GM19351 (cell line): Measurements from ENCODE around the gene CYTH1.

Experiments used
- ATAC-seq: cut with Tn5 transposase; IDR thresholded peaks from one replicate; pipeline ENCODE4 v1.9.1; 2021; ENCODE audit warnings: mild to moderate bottlenecking, moderate library complexity; ENCODE audit not compliant: unreplicated experiment

CYTH1 gene, protein sequence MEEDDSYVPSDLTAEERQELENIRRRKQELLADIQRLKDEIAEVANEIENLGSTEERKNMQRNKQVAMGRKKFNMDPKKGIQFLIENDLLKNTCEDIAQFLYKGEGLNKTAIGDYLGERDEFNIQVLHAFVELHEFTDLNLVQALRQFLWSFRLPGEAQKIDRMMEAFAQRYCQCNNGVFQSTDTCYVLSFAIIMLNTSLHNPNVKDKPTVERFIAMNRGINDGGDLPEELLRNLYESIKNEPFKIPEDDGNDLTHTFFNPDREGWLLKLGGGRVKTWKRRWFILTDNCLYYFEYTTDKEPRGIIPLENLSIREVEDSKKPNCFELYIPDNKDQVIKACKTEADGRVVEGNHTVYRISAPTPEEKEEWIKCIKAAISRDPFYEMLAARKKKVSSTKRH

DNA sequence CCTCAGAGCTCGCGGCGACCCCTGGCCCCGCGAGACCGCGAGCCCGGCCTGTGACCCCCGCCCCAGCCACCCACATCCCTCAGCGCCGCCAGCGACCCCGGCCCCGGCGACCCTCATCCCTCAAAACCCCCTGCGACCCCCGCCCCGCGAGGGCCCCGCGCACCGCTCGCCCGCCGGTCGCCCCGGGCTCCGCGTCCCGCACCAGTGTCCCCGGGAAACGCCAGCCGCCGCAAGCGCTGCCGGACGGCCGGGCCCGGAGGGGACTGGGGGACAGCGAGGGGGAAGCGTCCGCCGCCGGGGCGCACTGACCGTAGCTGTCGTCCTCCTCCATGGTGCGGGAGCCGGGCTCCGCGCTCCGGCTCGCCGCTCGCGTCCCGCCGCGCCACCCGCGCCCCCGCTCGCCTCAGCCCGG lies at the start of gene CYTH1:
CYTH1 (minus strand) TSS at position 381 of the 412 bp plus-strand sequence; CDS start at position 331, 50 bp downstream.
- ATAC-seq = peak; percentile 36

DNA sequence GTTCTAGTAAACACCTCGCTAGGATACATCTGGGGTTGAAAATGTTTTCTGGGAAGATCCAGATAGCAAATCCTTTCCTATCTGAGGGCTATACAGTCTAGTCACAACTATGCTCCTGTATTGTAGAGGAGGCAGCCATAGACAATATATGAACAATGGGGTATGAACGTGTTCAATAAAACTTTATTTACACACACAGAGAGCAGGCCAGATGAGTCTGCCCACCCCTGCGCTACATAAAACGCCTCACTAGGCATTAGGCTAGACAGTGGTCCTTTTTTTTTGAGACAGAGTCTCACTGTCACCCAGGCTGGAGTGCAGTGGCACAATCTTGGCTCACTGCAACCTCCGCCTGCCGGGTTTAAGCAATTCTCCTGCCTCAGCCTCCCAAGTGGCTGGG lies 47.4 kb upstream of the CYTH1 start:
- ATAC-seq = no peak

DNA sequence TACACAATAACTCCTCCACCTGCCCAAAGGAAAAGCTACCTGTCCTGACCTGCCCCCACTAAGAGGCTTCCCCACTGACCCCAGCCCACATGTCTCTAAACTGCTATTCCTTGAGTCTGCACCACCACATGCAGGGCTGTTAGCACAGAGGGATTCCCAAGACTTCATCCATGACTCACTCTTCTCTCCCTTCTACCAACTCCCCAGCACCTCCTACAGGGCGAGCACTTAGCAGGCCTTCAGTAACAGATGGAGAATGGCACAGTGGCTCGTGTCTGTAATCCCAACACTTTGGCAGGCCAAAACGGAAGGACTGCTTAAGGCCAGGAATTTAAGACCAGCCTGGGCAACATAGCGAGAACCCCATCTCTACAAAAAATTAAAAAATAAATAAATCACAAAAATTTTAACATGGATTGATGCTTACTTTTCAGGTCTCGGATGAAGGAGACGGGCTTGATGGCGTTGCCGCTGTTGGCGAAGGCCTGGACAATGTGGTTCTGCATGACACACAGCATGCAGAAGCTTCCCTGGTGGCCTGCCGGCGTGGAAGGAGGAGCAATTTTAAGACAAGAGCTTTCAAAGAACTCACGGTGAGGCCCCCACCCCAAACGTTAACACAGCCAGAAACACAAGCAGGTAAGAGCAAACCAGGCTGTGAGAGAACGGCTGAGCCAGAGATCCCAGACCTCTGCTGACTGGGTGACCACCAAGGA lies 46.6 kb upstream of the CYTH1 start:
- ATAC-seq = no peak

DNA sequence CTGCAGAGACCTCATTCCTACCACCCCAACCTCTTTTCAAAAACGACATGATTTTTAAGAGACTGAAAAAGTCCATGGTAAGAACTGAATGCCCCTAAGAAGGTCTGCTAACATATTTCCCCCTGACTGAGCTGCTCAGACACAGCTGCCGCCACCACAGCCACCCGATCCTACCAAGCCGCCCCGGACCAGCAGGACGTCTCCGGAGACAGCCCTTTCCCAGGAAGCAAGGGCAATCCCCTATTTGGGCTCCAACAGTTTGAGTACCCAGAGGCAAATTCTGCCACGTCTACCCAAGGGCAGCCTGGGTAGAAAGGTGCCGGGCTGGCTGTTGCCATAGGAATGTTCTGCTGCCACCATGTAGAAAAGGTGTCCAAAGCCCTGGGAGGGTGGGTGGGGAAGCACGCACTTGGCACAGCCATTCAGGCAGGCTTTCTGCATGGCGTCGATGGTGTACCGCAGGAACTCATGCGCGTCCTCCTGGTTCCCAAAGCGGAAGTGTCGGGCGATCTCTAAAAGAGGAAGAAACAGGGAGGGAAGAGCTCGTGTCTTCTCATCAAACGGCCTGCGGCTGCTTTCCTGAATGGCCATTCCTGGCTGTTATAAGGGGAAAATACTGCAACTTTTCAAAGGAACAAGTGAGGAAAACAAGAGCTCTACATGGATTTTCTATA lies 44.9 kb upstream of the CYTH1 start:
- no peak for ATAC-seq

DNA sequence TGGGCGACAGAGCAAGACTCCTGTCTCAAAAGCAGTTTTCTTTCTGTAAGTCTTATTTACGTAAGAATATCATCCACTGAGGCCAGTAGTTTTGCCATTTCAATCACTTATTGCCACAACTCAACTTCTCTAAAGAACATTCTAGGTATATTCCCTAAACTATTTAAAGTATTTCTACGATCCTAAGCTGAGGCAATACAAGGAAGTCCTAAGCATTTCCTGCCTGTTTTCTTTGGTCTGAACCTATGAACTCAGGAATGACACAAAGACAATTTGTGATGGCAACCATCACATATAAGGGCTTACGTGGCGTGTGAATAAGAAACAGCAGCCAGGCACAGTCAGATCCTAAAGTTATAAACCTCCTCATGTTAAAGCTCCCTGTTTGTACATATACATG lies 44.3 kb upstream of the CYTH1 start:
- no peak for ATAC-seq

DNA sequence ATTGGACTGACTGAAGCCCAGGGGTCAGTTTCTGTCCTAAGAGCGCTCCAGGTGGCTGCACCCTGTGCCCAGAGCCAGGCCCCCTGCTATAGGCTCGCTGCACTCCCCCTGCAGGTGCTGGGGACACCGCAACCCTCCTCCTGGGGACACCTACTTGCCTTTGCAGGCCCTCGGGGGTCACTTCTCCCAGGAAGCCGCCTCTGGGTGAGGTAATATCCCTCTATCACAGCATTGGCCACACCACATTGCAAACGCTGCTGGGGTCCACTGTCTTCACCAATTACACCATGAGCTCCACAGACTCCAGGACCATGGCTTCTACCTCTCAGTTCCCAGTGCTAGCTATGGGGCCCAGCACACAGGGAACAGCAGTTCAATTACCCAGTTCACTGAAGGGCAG lies 43.6 kb upstream of the CYTH1 start:
- ATAC-seq = no peak

DNA sequence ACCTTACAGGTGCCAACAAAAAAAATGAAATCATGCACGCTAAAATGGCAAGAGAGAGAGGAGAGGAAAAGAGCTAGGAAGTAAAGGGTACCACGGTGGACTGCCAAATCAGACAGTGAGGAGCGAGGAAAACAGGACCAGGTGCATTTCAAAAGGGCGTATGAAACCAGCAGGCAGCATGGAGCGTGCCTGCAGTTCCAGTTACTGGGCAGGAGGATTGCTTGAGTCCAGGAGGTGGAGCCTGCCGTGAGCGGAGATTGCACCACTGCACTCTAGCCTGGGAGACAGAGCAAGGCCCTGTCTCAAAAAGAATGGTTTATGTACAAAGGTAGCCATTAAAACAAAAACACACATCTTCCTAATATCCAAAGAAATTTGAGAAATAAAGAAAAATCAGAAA lies 42.2 kb upstream of the CYTH1 start:
- no peak for ATAC-seq

DNA sequence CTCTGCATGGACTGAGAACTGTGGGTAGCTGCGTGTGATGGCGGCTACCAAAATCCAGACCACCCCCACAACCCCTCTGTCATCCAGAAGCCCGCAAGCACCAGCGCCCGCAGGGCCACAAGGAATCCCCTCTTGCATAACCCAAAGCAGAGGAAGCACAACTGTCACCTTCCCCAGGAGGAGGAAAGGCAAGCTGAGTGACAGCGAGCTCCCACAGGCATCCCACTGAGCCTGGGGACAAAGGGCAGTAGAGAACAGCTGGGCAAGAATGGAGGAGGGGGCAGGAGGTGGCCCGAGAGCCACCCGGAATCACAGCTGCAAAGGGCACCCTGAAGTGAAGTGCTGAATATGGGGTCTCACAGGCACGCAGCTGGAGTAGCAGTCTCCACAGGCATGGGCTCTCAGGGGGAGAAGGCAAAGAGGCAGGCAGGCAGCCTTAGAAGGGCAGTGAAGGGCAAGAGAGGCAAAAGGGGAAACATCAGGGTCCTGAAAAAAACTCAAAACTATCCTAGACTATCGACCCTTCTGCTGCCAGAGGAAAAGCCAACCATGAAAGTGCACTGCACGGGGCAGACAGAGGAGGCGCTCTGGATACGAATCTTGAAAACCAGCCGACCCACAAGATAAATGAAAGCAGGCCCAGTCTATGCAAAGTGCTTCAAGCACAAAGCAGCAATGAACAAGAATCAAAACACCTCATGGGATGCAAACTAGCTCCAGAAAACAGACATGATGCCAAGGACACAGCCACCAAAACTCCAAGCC lies 41.4 kb upstream of the CYTH1 start:
- no peak for ATAC-seq

DNA sequence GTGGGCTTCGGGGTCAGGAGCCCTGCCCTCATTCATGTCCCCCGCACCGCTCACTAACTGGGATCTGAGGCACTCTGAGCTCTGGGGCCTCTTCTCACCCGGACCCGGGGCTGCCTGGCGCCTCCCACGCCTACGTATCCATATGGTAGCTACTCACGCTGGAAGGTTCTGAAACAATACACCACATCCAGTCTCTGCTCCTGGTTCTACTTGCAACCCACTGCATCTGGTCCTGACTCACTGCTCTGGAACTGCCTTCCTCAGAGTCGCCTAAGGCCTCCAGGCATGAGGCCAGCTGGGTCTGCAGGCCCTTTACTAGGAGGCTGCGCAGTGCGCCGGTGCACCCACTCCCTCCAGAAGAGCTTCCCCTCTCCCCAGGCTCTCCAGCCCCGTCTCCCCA lies 40.5 kb upstream of the CYTH1 start:
- no peak for ATAC-seq

DNA sequence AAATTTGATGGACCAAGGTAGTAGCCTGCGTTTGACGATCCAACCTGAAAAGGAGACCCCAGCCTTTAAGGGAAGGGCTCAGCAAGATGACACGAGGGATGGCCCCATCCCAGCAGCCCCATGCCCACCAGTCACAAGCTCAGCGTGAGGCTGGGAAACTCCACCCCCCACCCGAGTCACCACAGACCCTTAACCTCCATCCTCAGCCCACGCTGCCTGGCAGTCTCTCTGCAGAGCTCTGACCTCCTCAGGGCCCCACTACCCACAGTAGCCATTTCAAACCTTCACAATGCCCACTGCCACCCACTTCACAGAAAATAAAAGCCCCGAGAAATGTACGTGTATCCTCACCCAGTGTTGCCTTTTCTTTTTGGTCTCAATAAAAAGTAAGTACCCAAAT lies 39.9 kb upstream of the CYTH1 start:
- ATAC-seq = no peak

DNA sequence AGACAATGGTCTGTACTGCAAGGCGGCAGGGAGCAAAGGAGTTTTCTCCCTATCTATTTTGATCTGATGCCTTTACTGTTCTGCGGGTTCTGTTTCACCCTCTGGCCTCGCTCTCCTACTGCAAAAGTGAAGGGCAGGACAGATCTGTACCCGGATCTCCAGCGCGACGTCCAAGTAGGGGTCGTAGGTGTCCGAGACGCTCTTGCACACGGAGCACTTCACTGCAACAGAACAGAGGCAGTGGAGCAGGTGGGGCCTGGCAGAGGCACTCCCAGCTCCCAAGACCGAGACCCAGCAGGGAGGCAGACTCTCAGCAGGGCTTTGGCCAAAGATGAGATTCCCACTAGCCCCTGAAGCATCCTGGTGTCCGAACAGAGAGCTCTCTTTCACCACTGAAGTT lies 38.8 kb upstream of the CYTH1 start:
- no peak for ATAC-seq

DNA sequence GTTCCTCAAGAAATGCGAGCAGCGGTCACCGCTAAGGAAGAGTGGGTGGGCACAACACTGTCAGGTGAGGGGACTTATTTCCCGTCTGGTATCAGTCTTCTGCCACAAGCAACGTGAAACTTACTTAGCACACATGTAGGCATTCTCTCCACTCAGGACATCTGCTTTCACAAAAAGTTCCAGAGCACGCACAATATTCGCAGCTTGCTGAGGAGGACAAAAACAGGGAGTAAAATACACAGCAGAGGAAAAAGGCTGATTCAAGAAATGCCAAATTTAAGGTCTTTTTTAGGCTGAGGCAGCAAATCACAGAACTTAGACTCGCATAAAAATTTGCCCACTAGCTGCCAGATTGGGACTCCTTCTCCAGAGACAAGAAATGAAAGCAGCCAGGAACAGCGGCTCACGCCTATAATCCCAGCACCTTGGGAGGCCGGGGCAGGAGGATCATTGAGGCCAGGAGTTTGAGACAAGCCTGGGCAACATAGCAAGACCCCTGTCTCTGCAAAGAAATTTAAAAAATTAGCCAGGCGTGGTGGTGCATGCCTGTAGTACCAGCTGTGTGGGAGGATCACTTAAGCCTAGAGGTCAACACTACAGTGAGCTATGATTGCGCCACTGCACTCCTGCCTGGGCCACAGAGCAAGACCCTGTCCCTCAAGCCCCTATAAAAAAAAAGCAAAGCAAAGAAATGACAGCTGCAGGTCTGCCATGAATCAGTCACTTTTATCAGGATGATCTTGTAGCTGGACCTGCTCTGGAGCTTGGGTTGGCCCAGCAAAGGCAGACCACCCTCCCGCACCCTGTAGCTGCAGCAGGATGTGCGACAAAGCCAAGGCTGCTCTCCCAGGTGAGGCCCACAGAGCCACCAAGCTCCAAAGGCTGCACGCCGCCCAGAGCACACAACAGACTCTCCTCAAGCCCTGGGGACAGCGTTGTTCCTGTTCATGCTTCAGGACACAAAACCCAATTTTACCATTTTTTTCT lies 38.0 kb upstream of the CYTH1 start:
- ATAC-seq = no peak

DNA sequence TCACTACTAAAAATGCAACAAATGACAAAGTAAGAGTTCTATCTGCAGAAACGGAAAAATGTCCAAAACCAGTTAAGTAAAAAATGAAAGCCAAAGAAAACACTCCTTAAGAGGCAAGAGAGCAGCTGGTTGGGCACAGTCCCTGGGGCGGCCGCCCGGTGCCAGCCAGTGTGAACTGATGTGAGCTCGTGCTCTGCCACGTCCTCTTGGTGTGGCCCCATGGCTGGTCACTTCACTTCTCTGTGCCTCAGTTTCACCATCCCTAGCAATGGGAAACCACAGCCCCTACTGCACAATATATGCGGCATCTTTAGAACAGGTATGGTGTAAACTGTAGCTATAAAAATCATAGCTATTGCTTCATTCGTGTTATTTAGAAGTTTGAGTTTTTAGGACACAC lies 37.3 kb upstream of the CYTH1 start:
- no peak for ATAC-seq

DNA sequence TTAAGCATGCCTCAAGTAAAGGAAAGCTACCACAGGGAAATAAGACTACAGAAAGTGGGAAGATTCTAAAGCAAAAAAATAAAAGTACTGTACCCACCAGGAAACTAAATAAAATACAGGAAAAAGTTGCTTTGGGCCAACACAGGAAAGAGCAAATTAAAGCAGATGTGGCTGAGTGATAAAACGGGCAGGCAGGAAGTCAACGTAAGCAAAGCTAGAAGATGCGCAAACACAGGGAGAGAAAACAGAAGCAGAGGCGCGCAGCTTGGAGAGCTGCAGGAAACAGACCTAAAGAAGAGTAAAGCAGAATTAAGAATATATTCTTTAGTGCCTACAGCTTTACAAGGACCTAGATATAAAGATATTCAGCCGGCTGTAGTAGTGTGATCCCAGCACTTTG lies 36.9 kb upstream of the CYTH1 start:
- ATAC-seq = no peak

DNA sequence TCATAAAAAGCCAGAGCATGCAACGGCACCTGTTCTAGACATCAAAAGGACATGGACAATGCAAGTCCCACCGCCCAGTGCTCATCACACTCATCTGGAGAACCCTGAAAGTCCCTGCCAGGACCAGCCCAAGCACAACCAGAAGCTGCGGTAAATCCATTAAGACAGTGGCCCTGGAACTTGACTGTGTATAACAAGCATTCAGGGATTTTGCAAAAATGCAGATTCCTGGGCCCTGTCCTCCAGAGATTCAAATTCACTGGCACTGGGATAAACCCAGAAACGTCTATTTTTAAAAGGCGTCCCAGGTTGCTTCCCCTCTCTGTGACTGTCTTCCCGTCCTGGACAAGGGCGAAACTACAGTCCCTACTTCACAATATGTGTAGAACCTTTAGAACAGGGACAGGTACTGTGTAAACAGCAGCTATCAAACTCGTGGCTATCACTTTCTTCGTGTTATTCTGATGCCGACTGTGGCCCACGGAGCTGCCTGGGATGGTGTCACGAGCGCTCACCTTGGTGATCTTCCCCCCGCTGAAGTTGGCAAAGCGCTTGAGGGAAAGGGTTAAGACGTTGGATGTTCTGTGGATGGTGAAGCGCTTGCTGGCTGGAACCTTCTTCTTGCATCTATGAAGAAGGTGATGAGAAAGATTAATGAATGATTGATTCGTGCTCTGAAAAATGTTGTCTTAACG lies 36.2 kb upstream of the CYTH1 start:
- ATAC-seq = no peak

DNA sequence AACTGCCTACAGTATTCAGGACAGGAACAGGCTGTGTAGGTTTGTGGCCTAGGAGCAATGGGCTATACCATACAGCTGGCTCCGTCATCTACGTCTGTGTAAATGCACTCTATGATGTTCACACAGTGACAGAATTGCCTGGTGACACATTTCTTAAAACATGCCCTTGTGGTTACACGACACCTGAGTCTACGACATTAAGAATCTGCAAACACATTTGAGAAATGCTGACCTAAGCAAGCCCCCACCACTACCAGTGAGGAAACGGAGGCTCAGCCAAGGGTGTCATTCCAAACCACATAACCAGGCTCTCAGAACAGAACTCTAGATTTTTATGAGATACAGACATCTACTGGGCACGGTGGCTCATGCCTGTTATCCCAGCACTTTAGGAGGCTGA lies 35.0 kb upstream of the CYTH1 start:
- ATAC-seq = no peak

DNA sequence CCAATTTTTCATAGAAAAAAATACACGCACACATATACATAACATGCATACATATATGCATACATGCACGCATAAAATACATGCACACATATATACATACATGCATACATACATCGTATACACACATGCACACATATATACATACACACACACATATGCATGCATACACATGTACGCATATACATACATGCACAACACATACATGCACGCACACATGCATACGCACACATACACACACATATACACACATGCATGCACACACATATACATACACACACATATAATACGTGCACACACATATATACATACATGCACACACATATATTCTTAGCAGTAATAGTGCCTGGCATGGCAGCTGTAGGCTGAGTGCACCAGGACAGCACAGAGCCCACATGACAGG lies 33.6 kb upstream of the CYTH1 start:
- no peak for ATAC-seq

DNA sequence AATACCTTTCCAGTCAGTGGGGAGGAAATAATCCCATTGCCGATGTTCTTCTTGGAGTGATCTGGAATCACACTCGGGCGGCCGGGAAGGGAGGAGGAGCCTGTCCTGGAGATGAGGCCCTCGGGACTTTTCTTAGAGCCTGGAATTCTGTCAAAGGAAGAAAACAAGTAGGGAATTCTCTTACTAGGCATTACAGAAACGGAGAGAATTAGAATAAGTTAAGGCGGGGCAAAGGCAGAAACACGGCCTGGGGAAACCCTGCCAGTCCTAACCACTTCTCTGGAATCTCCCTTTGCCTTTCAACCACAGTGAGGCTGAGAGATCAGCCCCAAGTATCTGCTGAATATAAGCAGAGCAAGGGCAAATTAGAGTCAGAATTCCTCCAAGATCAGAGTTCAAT lies 30.8 kb upstream of the CYTH1 start:
- no peak for ATAC-seq

DNA sequence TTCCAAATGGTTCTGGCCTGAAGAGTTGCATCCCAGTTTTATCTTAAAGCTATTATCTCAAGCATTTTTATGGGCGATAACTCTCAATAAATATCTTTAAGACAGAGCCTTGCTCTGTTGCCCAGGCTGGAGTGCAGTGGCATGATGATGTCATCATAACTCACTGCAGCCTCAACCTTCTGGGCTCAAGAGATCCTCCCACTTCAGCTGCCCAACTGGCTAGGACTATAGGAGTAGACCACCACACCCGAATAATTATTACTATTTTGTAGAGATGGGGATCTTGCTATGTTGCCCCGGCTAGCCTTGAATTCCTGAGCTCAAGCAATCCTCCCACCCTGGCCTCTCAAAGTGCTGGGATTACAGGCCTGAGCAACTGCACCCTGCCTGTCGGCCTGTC lies 26.1 kb upstream of the CYTH1 start:
- ATAC-seq = no peak
